Fibroblast of lung (primary cell): ENCODE data around the gene CXCR2.

Experiments used
- EZH2 ChIP-seq: IDR thresholded peaks from 2 replicates; pipeline ENCODE4 v1.5.1; 2012; ENCODE audit warnings: low read length, control low read depth, mild to moderate bottlenecking; ENCODE audit errors: missing control alignments
- TF ChIP-seq, protein P1 (sequence below), 2 donors: IDR thresholded peaks in 1 of 2; conservative IDR thresholded peaks in 1 of 2; 1 replicate in 1 of 2; 2 replicates in 1 of 2; pipeline ENCODE4 v1.5.1; 2011 to 2012; ENCODE audit warnings: low read length in 2 of 2, control low read depth in 1 of 2, inconsistent platforms in 1 of 2, low read depth in 1 of 2, mild to moderate bottlenecking in 1 of 2

DNA sequence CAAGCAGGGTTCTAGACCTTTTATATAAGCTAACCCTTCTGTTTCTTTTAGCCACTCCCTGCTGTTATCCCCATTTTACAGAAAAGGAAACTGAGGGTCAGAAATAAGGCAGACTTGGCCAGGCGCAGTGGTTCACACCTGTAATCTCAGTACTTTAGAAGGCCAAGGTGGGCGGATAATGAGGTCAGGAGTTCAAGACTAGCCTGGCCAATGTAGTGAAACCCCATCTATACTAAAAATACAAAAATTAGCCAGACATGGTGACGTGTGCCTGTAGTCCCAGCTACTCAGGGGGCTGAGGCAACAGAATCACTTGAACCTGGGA lies 42.5 kb upstream of the CXCR2 start:
- TF ChIP-seq, protein P1, sequence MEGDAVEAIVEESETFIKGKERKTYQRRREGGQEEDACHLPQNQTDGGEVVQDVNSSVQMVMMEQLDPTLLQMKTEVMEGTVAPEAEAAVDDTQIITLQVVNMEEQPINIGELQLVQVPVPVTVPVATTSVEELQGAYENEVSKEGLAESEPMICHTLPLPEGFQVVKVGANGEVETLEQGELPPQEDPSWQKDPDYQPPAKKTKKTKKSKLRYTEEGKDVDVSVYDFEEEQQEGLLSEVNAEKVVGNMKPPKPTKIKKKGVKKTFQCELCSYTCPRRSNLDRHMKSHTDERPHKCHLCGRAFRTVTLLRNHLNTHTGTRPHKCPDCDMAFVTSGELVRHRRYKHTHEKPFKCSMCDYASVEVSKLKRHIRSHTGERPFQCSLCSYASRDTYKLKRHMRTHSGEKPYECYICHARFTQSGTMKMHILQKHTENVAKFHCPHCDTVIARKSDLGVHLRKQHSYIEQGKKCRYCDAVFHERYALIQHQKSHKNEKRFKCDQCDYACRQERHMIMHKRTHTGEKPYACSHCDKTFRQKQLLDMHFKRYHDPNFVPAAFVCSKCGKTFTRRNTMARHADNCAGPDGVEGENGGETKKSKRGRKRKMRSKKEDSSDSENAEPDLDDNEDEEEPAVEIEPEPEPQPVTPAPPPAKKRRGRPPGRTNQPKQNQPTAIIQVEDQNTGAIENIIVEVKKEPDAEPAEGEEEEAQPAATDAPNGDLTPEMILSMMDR (conservative IDR thresholded peaks at IDR 0.05 in 1 of 2, IDR thresholded peaks at IDR 0.05 in 1 of 2; ENCODE audit: low read depth in 1 of 2, low read length in 2 of 2): no peak
- TF ChIP-seq EZH2: no peak
